Stimulated activated naive CD8-positive, alpha-beta T cell treated with anti-CD3 and anti-CD28 coated beads, Interleukin-15, Interleukin-2, amounts not matched to agents 100 U/mL and 50 U/mL, for 24 hours (primary cell): Measurements from ENCODE around the gene CYTH2.
A peak's percentile ranks its signal among the peaks of the same experiment; 100 is the strongest.

Experiments
- ATAC-seq: fragments of 150-1000 bp; cut with Tn5 transposase; one replicate; pipeline ENCODE4 v1.10.0; 2021
- DNase-seq: peaks from one replicate; pipeline ENCODE4 v3.0.0; 2021

CYTH2 gene, protein sequence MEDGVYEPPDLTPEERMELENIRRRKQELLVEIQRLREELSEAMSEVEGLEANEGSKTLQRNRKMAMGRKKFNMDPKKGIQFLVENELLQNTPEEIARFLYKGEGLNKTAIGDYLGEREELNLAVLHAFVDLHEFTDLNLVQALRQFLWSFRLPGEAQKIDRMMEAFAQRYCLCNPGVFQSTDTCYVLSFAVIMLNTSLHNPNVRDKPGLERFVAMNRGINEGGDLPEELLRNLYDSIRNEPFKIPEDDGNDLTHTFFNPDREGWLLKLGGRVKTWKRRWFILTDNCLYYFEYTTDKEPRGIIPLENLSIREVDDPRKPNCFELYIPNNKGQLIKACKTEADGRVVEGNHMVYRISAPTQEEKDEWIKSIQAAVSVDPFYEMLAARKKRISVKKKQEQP

DNA sequence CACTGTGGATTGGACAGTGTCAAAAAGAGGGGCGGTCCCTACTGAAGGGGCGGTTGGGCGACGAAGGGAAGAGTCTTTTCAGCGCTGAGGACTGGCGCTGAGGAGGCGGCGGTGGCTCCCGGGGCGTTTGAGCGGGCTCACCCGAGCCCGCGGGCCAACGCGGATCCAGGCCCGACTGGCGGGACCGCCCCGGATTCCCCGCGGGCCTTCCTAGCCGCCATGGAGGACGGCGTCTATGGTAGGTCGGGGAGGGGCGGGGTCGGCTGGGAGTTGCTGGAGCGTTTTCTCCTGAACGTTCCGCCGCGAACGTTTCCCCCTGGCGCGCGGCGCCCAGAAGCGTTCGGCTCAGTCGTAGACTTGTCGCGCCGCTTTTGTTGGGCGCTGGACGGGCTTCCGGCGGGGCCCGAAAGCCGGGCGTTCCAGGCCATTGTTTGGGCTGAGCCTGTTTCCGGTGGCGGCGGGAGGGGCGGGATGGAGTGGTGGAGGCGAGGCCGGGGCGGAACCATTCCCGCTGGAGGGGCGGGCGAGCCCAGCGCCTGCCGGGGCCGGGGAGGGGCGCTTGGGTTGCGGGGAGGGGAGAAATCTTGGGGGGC lies at the start of gene CYTH2:
Gene CYTH2, plus strand, starts transcription at position 81 of the 593 bp plus-strand sequence. Its CDS starts 139 bp downstream, at position 220.
- DNase-seq (peak; percentile 87), ATAC-seq (peak; percentile 30)

DNA sequence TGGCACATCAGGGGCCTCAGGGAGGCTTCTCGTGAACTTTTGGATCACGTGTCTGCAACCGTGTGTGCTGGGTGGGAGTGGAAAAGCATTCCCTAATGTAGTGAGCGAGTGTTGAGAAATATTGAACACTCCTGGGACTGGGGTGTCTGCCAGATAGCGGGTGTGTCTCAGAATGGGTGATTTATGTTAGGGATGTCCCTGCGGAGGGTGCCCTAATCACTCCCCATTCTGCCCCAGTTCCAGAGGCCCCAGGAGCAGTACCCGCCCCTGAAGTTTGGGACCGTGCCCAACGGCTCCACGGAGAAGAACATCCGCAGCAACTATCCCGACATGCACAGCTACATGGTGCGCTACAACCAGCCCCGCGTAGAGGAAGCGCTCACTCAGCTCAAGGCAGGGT lies 47.6 kb upstream of the CYTH2 start:
- ATAC-seq (no peak), DNase-seq (no peak)

DNA sequence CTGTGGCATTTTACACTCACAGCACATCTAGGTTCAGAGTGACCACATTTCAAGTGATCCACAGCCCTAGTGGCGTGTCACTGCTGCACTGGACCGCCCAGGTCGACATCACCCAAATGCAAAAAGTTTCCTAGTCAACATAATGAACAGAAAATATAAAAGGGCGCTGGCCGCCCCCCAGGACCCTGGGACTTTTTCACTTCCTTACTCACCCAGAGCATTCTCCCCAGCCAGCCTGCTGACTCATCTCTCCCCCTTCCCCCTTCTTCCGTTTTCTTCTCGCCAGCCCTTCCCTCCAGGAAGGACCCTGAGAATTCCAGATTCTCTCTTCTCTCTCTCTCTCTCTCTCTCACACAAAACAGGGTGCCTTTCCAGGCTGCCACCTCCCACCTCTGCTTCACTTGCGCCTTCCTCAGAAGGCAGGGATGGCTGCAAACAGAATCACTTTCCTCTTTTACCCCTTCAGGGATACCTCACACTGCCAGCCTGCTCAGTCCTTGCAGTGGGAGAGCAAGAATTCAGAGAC lies 44.4 kb upstream of the CYTH2 start:
- ATAC-seq (peak; percentile 65), DNase-seq (no peak)

DNA sequence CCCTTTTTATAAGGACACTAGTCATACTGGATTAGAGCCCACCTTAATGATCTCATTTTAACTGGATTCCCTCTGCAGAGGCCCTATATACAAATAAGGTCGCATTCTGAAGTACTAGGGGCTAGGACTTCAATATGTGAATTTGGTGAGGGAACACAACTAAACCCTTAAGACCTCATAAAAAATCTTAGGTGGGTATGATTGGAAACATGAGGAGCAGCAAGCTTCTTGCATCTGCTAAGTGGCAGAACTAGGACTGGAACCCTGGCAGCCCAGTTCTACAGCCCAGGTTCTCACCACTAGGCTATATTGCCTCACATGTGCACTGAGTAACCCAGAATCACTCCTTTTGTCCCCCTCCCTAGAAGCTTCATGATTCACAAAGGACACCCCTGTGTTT lies 40.5 kb upstream of the CYTH2 start:
- ATAC-seq (peak; percentile 23), DNase-seq (no peak)

DNA sequence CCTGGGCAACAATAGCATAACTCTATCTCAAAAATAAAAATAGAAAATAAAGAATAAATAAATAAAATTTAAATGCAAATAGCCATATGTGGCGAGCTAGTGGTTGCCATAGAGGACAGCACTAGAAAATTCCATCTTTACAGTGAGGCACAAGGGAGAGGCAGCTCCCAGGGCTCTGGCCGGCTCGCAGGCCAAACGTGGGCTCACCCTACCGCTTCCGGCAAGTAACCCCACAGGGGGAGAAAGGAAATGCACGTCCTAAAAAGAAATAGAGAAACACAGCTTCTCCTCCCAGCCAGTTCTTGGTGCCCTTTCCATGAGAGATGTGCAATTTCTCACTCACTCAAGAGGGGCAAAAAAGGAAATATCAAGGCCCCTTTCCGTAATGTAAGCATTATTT lies 35.8 kb upstream of the CYTH2 start:
- no peak for DNase-seq
- ATAC-seq = no peak

DNA sequence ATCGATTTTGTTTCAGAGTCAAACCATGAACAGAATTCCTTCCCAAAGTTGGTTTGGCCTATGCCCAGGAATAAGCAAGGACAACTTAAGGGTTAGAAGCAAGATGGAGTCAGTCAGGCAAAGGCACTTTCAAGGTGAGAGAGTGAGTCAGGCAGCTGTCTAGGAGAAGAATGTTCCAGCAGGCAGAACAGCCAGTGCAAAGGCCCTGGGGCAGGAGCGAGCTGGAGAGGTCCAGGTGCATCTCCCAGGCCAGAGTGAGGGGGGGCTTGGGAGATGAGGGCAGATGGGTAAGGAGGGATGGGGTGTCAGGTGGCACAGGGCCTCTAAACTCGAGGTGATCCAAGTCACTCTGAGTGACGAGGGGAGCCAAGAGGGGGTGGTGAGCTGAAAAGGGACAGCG lies 32.6 kb upstream of the CYTH2 start:
- DNase-seq = no peak
- ATAC-seq = no peak

DNA sequence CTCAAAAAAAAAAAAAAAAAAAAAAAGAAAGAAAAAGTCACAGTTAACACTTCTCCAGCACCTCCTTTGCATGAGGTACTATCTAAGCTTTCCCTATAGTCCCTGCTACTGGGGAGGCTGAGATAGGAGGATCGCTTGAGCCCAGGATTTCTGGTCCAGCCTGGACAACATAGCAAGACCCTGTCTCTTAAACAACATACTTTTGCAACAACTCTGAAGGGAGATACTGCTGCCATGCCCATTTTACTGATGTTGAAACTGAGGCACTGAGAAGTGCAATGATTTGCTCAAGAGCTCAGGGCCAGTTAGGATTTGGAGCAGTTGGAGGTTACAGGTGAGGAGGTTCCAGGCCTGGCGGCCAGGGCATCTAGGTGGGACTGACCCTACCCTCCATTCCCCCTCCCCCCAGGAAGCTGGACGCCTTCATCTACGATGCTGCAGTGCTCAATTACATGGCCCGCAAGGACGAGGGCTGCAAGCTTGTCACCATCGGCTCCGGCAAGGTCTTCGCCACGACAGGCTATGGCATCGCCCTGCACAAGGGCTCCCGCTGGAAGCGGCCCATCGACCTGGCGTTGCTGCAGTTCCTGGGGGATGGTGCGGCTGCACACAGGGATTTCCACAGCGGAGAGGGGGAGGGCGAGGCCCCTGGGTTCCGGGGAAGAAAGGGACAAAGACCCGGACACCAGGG lies 27.7 kb upstream of the CYTH2 start:
- ATAC-seq = no peak
- no peak for DNase-seq

DNA sequence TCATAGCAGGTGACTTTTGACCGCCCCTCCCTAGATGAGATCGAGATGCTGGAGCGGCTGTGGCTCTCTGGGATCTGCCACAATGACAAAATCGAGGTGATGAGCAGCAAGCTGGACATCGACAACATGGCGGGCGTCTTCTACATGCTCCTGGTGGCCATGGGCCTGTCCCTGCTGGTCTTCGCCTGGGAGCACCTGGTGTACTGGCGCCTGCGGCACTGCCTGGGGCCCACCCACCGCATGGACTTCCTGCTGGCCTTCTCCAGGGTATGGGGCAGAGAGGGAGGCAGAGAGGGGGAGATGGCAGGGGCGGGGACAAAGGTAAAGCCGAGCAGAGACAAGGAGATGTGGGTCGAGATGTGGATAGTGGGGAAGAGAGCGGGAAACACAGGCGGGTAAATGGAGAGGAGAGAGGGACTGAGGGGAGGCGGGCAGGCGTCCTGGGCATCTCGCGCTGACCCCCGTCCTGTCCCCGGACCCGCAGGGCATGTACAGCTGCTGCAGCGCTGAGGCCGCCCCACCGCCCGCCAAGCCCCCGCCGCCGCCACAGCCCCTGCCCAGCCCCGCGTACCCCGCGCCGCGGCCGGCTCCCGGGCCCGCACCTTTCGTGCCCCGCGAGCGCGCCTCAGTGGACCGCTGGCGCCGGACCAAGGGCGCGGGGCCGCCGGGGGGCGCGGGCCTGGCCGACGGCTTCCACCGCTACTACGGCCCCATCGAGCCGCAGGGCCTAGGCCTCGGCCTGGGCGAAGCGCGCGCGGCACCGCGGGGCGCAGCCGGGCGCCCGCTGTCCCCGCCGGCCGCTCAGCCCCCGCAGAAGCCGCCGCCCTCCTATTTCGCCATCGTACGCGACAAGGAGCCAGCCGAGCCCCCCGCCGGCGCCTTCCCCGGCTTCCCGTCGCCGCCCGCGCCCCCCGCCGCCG lies 26.8 kb upstream of the CYTH2 start:
- DNase-seq (no peak), ATAC-seq (no peak)

DNA sequence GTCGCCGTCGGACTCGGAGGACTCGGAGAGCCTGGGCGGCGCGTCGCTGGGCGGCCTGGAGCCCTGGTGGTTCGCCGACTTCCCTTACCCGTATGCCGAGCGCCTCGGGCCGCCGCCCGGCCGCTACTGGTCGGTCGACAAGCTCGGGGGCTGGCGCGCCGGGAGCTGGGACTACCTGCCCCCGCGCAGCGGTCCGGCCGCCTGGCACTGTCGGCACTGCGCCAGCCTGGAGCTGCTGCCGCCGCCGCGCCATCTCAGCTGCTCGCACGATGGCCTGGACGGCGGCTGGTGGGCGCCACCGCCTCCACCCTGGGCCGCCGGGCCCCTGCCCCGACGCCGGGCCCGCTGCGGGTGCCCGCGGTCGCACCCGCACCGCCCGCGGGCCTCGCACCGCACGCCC lies 25.9 kb upstream of the CYTH2 start:
- no peak for ATAC-seq
- no peak for DNase-seq

DNA sequence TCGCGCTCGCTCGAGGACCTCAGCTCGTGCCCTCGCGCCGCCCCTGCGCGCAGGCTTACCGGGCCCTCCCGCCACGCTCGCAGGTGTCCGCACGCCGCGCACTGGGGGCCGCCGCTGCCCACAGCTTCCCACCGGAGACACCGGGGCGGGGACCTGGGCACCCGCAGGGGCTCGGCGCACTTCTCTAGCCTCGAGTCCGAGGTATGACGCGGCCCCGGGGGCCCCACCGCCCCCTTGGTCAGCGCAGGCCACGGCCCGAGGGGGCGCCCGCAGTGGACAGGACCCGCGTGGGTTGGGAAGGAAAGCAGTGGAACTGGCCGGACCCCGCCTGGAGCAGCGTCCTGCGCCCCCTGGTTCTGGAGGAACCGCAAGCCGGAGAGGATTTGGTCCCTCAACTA lies 25.4 kb upstream of the CYTH2 start:
- DNase-seq (no peak), ATAC-seq (no peak)

DNA sequence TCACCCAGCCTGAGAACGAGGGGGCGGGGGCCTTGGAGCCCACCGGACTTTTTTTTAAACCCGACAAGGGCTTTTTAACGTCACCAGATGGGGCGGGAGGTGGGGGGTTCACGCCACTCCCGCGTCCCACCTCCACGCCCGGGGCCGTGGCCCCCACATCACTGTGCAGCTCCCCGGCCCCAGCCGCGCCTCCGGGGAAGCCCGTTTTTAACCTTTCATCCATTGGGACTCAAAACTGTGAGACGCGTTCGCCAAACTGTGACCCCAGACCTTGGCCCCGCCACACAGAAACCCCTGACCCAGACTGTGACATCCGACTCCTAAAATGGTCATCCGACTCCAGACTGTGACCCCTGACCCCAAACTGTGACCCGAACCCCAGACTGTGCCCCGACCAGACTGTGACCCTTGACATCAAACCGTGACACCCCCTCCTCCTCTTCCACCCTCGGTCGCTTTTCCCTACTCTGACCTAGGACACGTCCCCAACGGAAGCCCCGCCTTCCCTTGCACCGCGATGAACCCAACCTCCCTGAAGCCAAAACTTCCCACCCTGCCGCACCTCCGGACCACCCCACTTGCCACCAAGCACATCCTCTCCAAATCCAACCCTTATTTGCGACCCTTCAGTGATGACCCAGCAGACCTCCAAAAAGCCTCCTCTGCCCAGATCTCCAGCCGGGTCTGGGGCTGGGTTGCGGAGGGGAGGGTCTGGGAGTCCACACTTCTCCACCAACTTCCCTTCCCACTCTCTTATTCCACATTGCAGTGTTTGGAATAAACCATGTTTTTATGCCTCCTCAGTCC lies 24.8 kb upstream of the CYTH2 start:
- DNase-seq = no peak
- no peak for ATAC-seq

DNA sequence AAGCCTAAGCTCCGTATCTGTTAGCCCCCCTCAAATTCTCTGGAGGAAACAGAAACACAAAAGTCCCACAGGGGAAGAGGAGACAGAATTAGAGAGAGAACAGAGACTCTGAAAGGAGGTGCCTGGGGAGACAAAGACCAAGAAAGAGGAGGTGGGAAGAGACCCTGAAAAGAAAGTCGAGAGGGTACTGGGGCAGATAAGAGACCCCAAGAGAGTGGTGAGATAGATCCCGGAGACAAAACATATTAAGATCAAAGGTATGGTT lies 24.3 kb upstream of the CYTH2 start:
- no peak for DNase-seq
- ATAC-seq = no peak

DNA sequence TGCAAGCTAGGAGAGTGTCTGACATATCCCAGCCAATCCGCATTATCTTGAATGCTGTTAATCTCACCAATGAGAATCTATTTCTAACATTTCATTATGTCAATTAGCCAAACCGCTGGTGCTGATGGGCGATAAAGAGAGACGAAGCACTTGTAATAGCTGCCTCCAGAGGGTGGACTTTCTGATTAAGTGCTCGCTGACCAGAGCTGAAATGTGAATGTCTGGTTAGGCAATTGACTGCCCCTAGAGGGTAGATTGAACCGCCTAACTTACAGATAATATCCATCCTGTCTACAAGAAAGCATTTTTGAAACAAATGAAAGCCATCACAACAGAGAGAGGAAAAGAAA lies 23.9 kb upstream of the CYTH2 start:
- DNase-seq (no peak), ATAC-seq (peak; percentile 11)

DNA sequence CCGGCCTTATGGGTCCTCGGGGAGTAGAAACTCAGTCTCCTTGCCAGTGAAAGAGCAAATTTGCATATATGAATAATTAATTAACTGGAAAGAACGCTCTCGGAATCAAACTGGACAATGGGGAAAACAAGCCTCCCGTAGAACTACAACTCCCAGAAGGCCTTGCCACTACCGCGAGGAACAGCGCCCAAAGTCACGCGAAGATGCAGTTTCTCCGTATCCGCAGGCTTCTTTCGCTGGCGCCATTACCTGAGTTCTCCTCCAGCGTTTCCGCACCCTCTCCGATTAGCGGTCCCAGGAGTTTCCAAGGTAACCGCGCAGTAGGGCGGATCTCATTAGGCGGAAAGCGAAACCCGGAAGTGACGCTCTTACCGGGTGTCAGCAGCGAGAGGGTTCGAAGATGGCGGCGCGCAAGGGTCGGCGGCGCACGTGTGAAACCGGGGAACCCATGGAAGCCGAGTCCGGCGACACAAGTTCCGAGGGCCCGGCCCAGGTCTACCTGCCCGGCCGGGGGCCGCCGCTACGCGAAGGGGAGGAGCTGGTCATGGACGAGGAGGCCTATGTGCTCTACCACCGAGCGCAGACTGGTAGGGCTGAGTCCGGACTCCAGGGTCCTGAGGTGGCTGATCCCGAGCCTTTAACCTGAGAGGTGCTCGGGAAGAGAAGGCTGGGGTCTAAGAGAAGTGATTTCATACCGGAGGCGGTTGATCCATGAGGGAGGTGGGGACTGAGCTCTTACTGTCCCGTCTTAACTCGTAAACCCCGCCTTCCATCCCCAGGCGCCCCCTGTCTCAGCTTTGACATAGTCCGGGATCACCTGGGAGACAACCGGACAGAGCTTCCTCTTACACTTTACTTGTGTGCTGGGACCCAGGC lies 23.3 kb upstream of the CYTH2 start, which contains the start of gene GRWD1:
Gene GRWD1, plus strand, starts transcription at position 378 of the 876 bp plus-strand sequence. Its CDS starts 23 bp downstream, at position 401.
- ATAC-seq = peak; percentile 94
- peak; percentile 92 for DNase-seq

DNA sequence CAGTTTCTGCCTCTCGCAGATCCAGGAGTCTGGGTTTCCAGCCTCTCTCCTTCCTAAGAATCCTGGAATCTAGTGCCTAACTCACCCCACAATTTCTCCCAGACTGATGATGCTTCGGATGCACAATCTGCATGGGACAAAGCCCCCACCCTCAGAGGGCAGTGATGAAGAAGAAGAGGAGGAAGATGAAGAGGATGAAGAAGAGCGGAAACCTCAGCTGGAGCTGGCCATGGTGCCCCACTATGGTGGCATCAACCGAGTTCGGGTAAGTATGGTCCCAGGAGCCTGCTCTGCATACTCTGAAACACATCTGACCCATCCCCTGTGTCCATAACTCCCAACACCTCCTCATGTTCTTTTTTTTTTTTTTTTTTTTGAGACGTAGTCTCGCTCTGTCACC lies 22.6 kb upstream of the CYTH2 start:
- DNase-seq (no peak), ATAC-seq (no peak)

DNA sequence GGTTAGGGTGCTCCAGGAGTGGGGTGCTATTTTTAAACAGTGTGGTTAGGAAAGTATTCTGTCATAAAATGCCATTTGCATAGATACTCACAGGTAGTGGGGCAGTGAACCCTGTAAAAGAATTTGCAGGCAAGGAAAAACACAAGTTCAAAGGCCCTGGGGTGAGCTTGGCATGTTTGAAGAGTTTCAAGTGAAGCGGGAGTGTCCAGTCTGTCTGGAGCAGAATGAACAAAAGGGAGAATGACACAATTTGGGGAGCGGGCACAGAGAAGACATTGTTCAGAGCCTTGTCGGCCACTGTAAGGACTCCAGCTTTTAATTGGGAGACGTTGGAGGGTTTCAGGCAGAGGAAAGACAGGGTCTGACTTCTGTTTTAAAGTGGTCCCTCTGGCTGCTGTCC lies 20.6 kb upstream of the CYTH2 start:
- no peak for ATAC-seq
- no peak for DNase-seq

DNA sequence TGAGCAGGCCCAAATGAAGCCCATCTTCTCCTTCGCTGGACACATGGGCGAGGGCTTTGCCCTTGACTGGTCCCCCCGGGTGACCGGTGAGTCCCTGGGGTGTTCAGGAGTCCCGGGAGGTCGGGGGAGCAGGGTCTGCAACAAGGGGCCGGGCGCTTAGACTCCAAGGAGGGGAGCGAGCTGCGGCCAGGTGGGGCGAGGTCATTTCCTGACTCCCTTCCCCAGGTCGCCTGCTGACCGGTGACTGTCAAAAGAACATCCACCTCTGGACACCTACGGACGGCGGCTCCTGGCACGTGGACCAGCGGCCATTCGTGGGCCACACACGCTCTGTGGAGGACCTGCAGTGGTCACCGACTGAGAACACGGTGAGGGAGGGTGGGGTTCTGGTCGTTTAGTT lies 18.7 kb upstream of the CYTH2 start:
- no peak for ATAC-seq
- no peak for DNase-seq

DNA sequence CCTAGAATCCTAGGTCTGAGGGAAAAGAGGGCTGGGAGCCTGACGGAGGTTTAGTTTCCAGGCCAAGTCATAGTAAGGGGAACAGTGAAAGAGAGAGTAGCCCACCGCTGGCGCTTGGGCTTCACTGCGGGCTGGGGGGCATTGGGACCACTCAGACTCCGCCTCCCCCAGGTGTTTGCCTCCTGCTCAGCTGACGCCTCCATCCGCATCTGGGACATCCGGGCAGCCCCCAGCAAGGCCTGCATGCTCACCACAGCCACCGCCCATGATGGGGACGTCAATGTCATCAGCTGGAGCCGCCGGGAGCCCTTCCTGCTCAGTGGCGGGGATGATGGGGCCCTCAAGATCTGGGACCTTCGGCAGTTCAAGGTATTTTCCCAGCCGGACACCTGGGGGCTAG lies 18.3 kb upstream of the CYTH2 start:
- DNase-seq (no peak), ATAC-seq (no peak)

DNA sequence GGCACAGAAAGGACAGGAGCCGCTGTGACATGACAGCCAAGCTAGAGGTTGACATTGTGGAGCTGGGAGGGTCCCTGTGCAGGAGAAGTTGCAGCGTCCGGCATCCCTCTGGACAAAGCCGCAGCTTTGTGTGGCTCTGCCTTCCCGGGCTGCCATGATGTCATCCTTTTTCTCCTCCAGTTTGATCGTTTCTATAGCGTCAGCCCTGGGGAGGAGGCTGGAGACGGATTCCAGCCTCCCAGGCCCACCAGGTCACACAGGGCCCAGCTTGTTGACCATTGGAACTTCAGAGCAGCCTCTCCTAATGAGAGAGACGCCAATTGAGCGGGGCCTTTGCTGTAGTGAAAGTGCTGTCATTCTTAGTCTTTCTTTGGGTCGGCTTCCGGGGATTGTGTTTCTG lies 17.5 kb upstream of the CYTH2 start:
- DNase-seq = no peak
- ATAC-seq = no peak
